ENCODE measurements around the gene SORCS1.

Gene SORCS1

GRCh38 chr10:107163881-107164861, at the start of gene SORCS1:
SORCS1 (minus strand) TSS chr10:107164706.
- Mint-ChIP-seq H3K36me3 (ENCODE audit: low read depth) (peaks cover 3% of the 10 kb centered on the region), H3K4me1 (ENCODE audit: low read depth) (peaks cover 3% of the 10 kb centered on the region), H3K9me3 (peaks cover 4% of the 10 kb centered on the region), H3K27ac (no peak within 1 kb of the TSS), H3K4me3 (no peak within 1 kb of the TSS), H3K27me3 (peaks cover 39% of the 10 kb centered on the region)

- Mint-ChIP-seq H3K27me3 (no peaks in the 10 kb centered on the region), H3K4me1 (ENCODE audit: low read depth) (no peaks in the 10 kb centered on the region)
Observed at GRCh38 chr10:107214261-107214660, 49.8 kb upstream of the SORCS1 start.

GRCh38 chr10:107213861-107214260, 49.4 kb upstream of the SORCS1 start:
- peaks cover 6% of the 10 kb centered on the region for H3K9me3 Mint-ChIP-seq
- no peaks in the 10 kb centered on the region for H3K27me3 Mint-ChIP-seq
- H3K4me1 Mint-ChIP-seq (ENCODE audit: low read depth), result no peaks in the 10 kb centered on the region
- no peak overlapping the region for H3K4me3 Mint-ChIP-seq
- H3K27ac Mint-ChIP-seq, result no peak overlapping the region
- H3K36me3 Mint-ChIP-seq (ENCODE audit: low read depth), result no peaks in the 10 kb centered on the region

More at GRCh38 chr10:107214261-107214660, 49.8 kb upstream of the SORCS1 start:
- H3K36me3 Mint-ChIP-seq (ENCODE audit: low read depth), result no peaks in the 10 kb centered on the region
- H3K4me3 Mint-ChIP-seq, result no peak overlapping the region
- no peak overlapping the region for H3K27ac Mint-ChIP-seq
- peaks cover 6% of the 10 kb centered on the region for H3K9me3 Mint-ChIP-seq

- H3K36me3 Mint-ChIP-seq (ENCODE audit: low read depth), result no peaks in the 10 kb centered on the region
- no peak overlapping the region for H3K4me3 Mint-ChIP-seq
- H3K9me3 Mint-ChIP-seq, result peaks cover 17% of the 10 kb centered on the region
- no peak overlapping the region for H3K27ac Mint-ChIP-seq
- no peaks in the 10 kb centered on the region for H3K27me3 Mint-ChIP-seq
- no peaks in the 10 kb centered on the region for H3K4me1 Mint-ChIP-seq (ENCODE audit: low read depth)
Observed at GRCh38 chr10:107206833-107207232, 42.3 kb upstream of the SORCS1 start.

GRCh38 chr10:107169516-107169915, 5.0 kb upstream of the SORCS1 start:
- peaks cover 3% of the 10 kb centered on the region for H3K4me1 Mint-ChIP-seq (ENCODE audit: low read depth)
- peaks cover 3% of the 10 kb centered on the region for H3K36me3 Mint-ChIP-seq (ENCODE audit: low read depth)
- no peak overlapping the region for H3K27ac Mint-ChIP-seq
- H3K9me3 Mint-ChIP-seq, result peaks cover 4% of the 10 kb centered on the region
- peaks cover 14% of the 10 kb centered on the region for H3K27me3 Mint-ChIP-seq
- no peak overlapping the region for H3K4me3 Mint-ChIP-seq

GRCh38 chr10:107168738-107169137, 4.2 kb upstream of the SORCS1 start:
- H3K36me3 Mint-ChIP-seq (ENCODE audit: low read depth), result peaks cover 3% of the 10 kb centered on the region
- peaks cover 4% of the 10 kb centered on the region for H3K9me3 Mint-ChIP-seq
- no peak overlapping the region for H3K4me3 Mint-ChIP-seq
- H3K4me1 Mint-ChIP-seq (ENCODE audit: low read depth), result peaks cover 3% of the 10 kb centered on the region
- no peak overlapping the region for H3K27ac Mint-ChIP-seq
- H3K27me3 Mint-ChIP-seq, result peaks cover 18% of the 10 kb centered on the region

- Mint-ChIP-seq H3K4me1 (ENCODE audit: low read depth) (peaks cover 3% of the 10 kb centered on the region), H3K36me3 (ENCODE audit: low read depth) (peaks cover 3% of the 10 kb centered on the region), H3K9me3 (peaks cover 4% of the 10 kb centered on the region), H3K27ac (no peak overlapping the region), H3K4me3 (no peak overlapping the region), H3K27me3 (peaks cover 35% of the 10 kb centered on the region)
Observed at GRCh38 chr10:107166403-107166802, 1.9 kb upstream of the SORCS1 start.

- H3K4me3 Mint-ChIP-seq, result no peak overlapping the region
- peaks cover 3% of the 10 kb centered on the region for H3K36me3 Mint-ChIP-seq (ENCODE audit: low read depth)
- peaks cover 39% of the 10 kb centered on the region for H3K27me3 Mint-ChIP-seq
- H3K4me1 Mint-ChIP-seq (ENCODE audit: low read depth), result peaks cover 3% of the 10 kb centered on the region
- peaks cover 4% of the 10 kb centered on the region for H3K9me3 Mint-ChIP-seq
- H3K27ac Mint-ChIP-seq, result no peak overlapping the region
Observed at GRCh38 chr10:107164992-107165391, 486 bp upstream of the SORCS1 start.

GRCh38 chr10:107163076-107163855, 1.2 kb downstream of the SORCS1 start:
- peaks cover 4% of the 10 kb centered on the region for H3K9me3 Mint-ChIP-seq
- peaks cover 3% of the 10 kb centered on the region for H3K36me3 Mint-ChIP-seq (ENCODE audit: low read depth)
- H3K4me1 Mint-ChIP-seq (ENCODE audit: low read depth), result peaks cover 3% of the 10 kb centered on the region
- no peak overlapping the region for H3K27ac Mint-ChIP-seq
- no peak overlapping the region for H3K4me3 Mint-ChIP-seq
- peaks cover 39% of the 10 kb centered on the region for H3K27me3 Mint-ChIP-seq

GRCh38 chr10:107160866-107161265, 3.6 kb downstream of the SORCS1 start:
- H3K9me3 Mint-ChIP-seq, result peaks cover 6% of the 10 kb centered on the region
- H3K27me3 Mint-ChIP-seq, result peaks cover 32% of the 10 kb centered on the region
- H3K27ac Mint-ChIP-seq, result no peak overlapping the region
- no peak overlapping the region for H3K4me3 Mint-ChIP-seq
- peaks cover 3% of the 10 kb centered on the region for H3K4me1 Mint-ChIP-seq (ENCODE audit: low read depth)
- peaks cover 3% of the 10 kb centered on the region for H3K36me3 Mint-ChIP-seq (ENCODE audit: low read depth)

- H3K27me3 Mint-ChIP-seq, result peaks cover 26% of the 10 kb centered on the region
- peaks cover under 1% of the 10 kb centered on the region for H3K4me1 Mint-ChIP-seq (ENCODE audit: low read depth)
- H3K27ac Mint-ChIP-seq, result no peak overlapping the region
- H3K9me3 Mint-ChIP-seq, result peaks cover 4% of the 10 kb centered on the region
- no peak overlapping the region for H3K4me3 Mint-ChIP-seq
- H3K36me3 Mint-ChIP-seq (ENCODE audit: low read depth), result peaks cover under 1% of the 10 kb centered on the region
Observed at GRCh38 chr10:107159871-107160270, 4.6 kb downstream of the SORCS1 start.

GRCh38 chr10:107157071-107157470, 7.4 kb downstream of the SORCS1 start:
- H3K27me3 Mint-ChIP-seq, result peaks cover 4% of the 10 kb centered on the region
- peaks cover 12% of the 10 kb centered on the region for H3K9me3 Mint-ChIP-seq
- H3K4me1 Mint-ChIP-seq (ENCODE audit: low read depth), result no peaks in the 10 kb centered on the region
- H3K36me3 Mint-ChIP-seq (ENCODE audit: low read depth), result no peaks in the 10 kb centered on the region
- H3K4me3 Mint-ChIP-seq, result no peak overlapping the region
- no peak overlapping the region for H3K27ac Mint-ChIP-seq

GRCh38 chr10:107152087-107152486, 12.4 kb downstream of the SORCS1 start:
- no peaks in the 10 kb centered on the region for H3K36me3 Mint-ChIP-seq (ENCODE audit: low read depth)
- H3K4me3 Mint-ChIP-seq, result no peak overlapping the region
- no peak overlapping the region for H3K27ac Mint-ChIP-seq
- H3K4me1 Mint-ChIP-seq (ENCODE audit: low read depth), result no peaks in the 10 kb centered on the region
- peaks cover 28% of the 10 kb centered on the region for H3K9me3 Mint-ChIP-seq
- H3K27me3 Mint-ChIP-seq, result no peaks in the 10 kb centered on the region

- Mint-ChIP-seq H3K4me1 (ENCODE audit: low read depth) (no peaks in the 10 kb centered on the region), H3K36me3 (ENCODE audit: low read depth) (no peaks in the 10 kb centered on the region), H3K27me3 (no peaks in the 10 kb centered on the region), H3K9me3 (peaks cover 34% of the 10 kb centered on the region), H3K27ac (no peak overlapping the region), H3K4me3 (no peak overlapping the region)
Observed at GRCh38 chr10:107148906-107149305, 15.6 kb downstream of the SORCS1 start.

- no peaks in the 10 kb centered on the region for H3K36me3 Mint-ChIP-seq (ENCODE audit: low read depth)
- no peak overlapping the region for H3K27ac Mint-ChIP-seq
- peaks cover 9% of the 10 kb centered on the region for H3K9me3 Mint-ChIP-seq
- no peak overlapping the region for H3K4me3 Mint-ChIP-seq
- H3K4me1 Mint-ChIP-seq (ENCODE audit: low read depth), result no peaks in the 10 kb centered on the region
- H3K27me3 Mint-ChIP-seq, result no peaks in the 10 kb centered on the region
Observed at GRCh38 chr10:107144490-107144889, 20.0 kb downstream of the SORCS1 start.
